ENCODE results near the gene PLPPR1. TPM values are rescaled to one million over a fixed set of nuclear protein-coding genes. Genes with fewer than 3 reads are reported as not detected.
"Not testable (repeated sequence)": the region's sequence is repeated elsewhere in the genome, so short reads cannot be mapped to it uniquely, and the experiment has no call there.

The PLPPR1 gene
- total RNA-seq, 1 donor from 2014 or later = not detected

GRCh38 chr9:101115102-101115501, 86.6 kb downstream of the PLPPR1 start:
- DNase-seq (ENCODE audit: low spot score) = no peak
- intact Hi-C loops (cut with DNase I) = loop anchor here (5.0 kb wide), 1 partner anchor 197 kb away; no protein-coding TSS in a partner anchor

- intact Hi-C loops (cut with DNase I) = loop anchor here (5.0 kb wide), 1 partner anchor 195 kb away; no protein-coding TSS in a partner anchor
- no peak for DNase-seq (ENCODE audit: low spot score)
Measured at GRCh38 chr9:101117161-101117560, 88.6 kb downstream of the PLPPR1 start.

GRCh38 chr9:101119206-101119819, 90.8 kb downstream of the PLPPR1 start:
- intact Hi-C loops (cut with DNase I) = loop anchor here (2.0 to 5.0 kb wide), 2 partner anchors 115 to 193 kb away; no protein-coding TSS in a partner anchor
- no peak for DNase-seq (ENCODE audit: low spot score)

- DNase-seq (ENCODE audit: low spot score) = no peak
- intact Hi-C loops (cut with DNase I) = no loop called here
Measured at GRCh38 chr9:101121836-101122399, 93.4 kb downstream of the PLPPR1 start.

GRCh38 chr9:101126556-101126955, 98.0 kb downstream of the PLPPR1 start:
- intact Hi-C loops (cut with DNase I) = no loop called here
- DNase-seq (ENCODE audit: low spot score) = no peak

GRCh38 chr9:101127369-101127768, 98.8 kb downstream of the PLPPR1 start:
- intact Hi-C loops (cut with DNase I); DNase-seq (ENCODE audit: low spot score): not testable (repeated sequence)

GRCh38 chr9:101128623-101129022, 100.1 kb downstream of the PLPPR1 start:
- intact Hi-C loops (cut with DNase I) = no loop called here
- no peak for DNase-seq (ENCODE audit: low spot score)

- no peak for DNase-seq (ENCODE audit: low spot score)
- intact Hi-C loops (cut with DNase I) = no loop called here
Measured at GRCh38 chr9:101130054-101130453, 101.5 kb downstream of the PLPPR1 start.

GRCh38 chr9:101131326-101131725, 102.8 kb downstream of the PLPPR1 start:
- DNase-seq (ENCODE audit: low spot score) = no peak
- intact Hi-C loops (cut with DNase I) = no loop called here

- DNase-seq (ENCODE audit: low spot score) = no peak
- intact Hi-C loops (cut with DNase I) = no loop called here
Measured at GRCh38 chr9:101132801-101133200, 104.3 kb downstream of the PLPPR1 start.

- DNase-seq (ENCODE audit: low spot score) = no peak
- intact Hi-C loops (cut with DNase I) = no loop called here
Measured at GRCh38 chr9:101138509-101138908, 110.0 kb downstream of the PLPPR1 start.

- DNase-seq (ENCODE audit: low spot score) = no peak
- intact Hi-C loops (cut with DNase I) = no loop called here
Measured at GRCh38 chr9:101139082-101139481, 110.6 kb downstream of the PLPPR1 start.

GRCh38 chr9:101140764-101141163, 112.2 kb downstream of the PLPPR1 start:
- no peak for DNase-seq (ENCODE audit: low spot score)
- intact Hi-C loops (cut with DNase I) = no loop called here

GRCh38 chr9:101146508-101146907, 118.0 kb downstream of the PLPPR1 start:
- no peak for DNase-seq (ENCODE audit: low spot score)
- intact Hi-C loops (cut with DNase I) = no loop called here

GRCh38 chr9:101148344-101148743, 119.8 kb downstream of the PLPPR1 start:
- intact Hi-C loops (cut with DNase I) = no loop called here
- DNase-seq (ENCODE audit: low spot score) = no peak

GRCh38 chr9:101158361-101158760, 129.8 kb downstream of the PLPPR1 start:
- DNase-seq (ENCODE audit: low spot score) = no peak
- intact Hi-C loops (cut with DNase I) = no loop called here

- intact Hi-C loops (cut with DNase I) = no loop called here
- DNase-seq (ENCODE audit: low spot score) = no peak
Measured at GRCh38 chr9:101162231-101162630, 133.7 kb downstream of the PLPPR1 start.

- no peak for DNase-seq (ENCODE audit: low spot score)
- intact Hi-C loops (cut with DNase I) = no loop called here
Measured at GRCh38 chr9:101165131-101165530, 136.6 kb downstream of the PLPPR1 start.

- intact Hi-C loops (cut with DNase I) = no loop called here
- no peak for DNase-seq (ENCODE audit: low spot score)
Measured at GRCh38 chr9:101167490-101168134, 139.1 kb downstream of the PLPPR1 start.

- intact Hi-C loops (cut with DNase I) = no loop called here
- DNase-seq (ENCODE audit: low spot score) = no peak
Measured at GRCh38 chr9:101172616-101173015, 144.1 kb downstream of the PLPPR1 start.

- intact Hi-C loops (cut with DNase I) = no loop called here
- no peak for DNase-seq (ENCODE audit: low spot score)
Measured at GRCh38 chr9:101173907-101174306, 145.4 kb downstream of the PLPPR1 start.

All from cardiac septum (tissue), 1 donor.